NCI-H2196 (cell line): ENCODE results near the gene DIPK2B.

ENCODE experiments used
- DNase-seq: peaks from one replicate; lab custom pipeline; 2025; ENCODE audit not compliant: unreplicated experiment; lab: John Stamatoyannopoulos, UW

DIPK2B gene

DNA sequence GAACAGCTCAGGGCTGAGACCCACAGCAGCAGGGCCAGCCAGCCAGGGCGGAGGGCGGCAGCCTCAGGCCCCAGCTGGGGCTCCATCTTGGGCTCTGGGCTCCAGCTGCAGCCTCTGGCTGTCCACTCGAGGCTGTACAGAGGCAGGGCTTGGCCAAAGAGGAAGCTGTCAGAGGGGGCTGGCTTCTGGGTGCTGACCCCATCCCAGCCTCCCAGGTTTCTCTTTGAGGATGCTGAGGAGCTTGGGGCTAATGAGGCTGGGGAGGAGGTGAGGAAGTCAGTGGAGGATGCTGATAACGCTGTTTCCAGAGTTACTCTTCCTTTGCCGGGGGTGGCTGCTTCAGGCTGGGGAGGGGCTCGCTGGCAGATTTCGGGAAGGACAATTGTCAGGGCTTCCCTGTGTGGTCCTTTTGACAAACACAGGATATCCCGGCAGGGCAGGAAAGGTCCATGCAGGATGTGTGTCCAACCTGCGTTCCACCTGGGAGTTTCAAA lies at the start of gene DIPK2B:
TSS of gene DIPK2B (minus strand) at position 136 of the 494 bp plus-strand sequence. CDS start at position 86, 50 bp downstream.
- no peak for DNase-seq

- no peak for DNase-seq
These were observed 39.6 kb upstream of the DIPK2B start for GRCh38 chrX:45240301-45240700.

GRCh38 chrX:45238489-45238888 lies 37.8 kb upstream of the DIPK2B start:
- no peak for DNase-seq

GRCh38 chrX:45233531-45233930 lies 32.9 kb upstream of the DIPK2B start:
- DNase-seq: no peak

DNA sequence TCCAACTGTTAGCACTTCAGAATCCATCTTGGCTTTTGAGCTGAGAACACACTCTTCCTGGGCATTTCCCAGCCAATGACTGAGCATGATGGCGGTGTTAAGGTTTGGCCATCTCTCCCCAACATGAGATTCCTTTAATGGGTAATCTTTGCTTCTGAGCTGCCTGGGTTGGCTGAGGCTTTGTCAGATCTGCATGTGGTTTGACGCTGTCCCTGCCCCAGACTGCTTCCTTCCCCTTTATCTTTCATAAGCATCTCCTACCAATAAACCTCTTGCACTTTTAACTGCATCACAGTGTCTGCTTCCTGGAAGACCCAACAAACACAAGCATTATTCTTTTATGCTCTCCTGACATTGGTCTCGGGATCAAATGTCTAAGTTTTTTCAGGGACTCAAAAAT lies 31.5 kb upstream of the DIPK2B start:
- no peak for DNase-seq

DNA sequence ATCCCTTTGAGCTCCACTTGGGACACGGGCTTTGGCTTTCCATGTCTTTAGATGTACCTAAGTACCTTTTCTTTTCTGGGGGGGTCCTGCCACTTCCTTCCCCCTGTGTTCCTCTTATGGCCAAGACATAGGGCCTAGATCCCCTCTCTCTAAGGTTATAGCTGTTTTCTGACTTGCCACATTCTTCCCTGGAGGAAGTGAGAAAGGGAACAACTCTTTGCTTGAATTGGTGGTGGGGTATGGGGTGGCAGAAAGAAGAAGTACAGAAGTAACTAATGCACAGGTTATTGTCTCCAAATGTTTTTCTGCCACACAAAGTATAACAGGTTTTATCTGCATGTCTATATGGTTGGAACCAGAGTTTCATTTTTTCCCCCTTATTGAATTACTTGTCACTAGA lies 29.7 kb upstream of the DIPK2B start:
- DNase-seq: no peak

DNA sequence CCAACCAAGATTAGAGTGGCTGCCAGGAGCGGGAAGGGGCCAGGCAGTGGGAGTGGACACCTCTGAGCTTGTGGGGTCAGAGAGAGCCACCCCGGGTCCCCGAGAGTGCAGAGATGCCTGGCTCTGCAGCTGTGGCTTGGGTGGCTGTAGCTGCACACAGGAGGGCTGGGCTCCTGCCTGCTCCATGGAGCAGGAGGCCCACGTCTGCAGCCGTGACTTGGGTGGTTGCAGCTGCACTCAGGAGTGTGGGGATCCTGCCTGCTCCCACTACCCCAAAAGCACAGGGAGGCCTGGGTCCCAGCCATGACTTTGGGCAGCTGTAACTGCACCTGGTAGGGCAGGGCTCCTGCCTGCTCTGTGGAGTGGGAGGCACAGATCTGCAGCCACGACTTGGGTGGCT lies 28.7 kb upstream of the DIPK2B start:
- no peak for DNase-seq

GRCh38 chrX:45228126-45228525 lies 27.4 kb upstream of the DIPK2B start:
- no peak for DNase-seq

- no peak for DNase-seq
These were observed 7.6 kb upstream of the DIPK2B start for GRCh38 chrX:45208121-45208856.

- no peak for DNase-seq
These were observed 1.5 kb upstream of the DIPK2B start for GRCh38 chrX:45202171-45202570.

DNA sequence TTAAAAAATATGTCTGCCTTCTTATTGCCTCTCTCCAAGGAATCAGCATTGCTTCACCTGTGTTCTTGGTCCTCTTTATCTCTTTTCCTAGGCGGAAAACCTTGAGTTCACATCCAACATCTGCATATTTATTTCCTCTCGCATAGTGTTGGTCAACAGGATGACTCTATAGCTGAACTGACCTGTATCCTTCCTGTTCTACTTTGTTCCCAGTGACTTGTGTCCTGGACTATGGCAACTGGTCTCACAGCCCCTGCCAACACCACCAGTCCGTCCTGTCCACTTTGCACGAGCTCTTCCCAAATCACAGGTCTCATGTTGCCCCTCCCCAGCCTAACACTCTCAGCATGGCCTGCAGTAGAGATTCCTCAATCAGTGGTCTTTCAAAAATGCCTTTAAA lies 2.0 kb downstream of the DIPK2B start:
- no peak for DNase-seq

GRCh38 chrX:45198301-45198700 lies 2.4 kb downstream of the DIPK2B start:
- DNase-seq: no peak

DNA sequence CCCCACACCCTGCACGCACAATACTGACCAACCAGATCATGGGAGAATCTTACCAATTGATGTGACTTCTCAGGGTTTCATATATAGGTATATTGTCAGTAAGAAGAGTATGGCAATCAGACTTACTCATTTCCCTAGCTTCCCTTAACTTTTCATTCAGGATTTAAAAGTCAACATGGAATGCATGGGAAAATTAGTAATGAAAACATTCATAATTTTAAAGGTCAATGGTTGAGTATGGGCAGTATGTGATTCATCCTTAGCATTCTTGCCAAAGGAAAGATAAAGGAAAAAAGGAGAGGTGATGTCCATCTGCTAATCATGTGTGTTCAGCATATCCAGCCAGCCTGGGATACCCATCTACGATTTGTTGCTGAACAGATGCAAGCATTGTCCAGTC lies 4.0 kb downstream of the DIPK2B start:
- no peak for DNase-seq

GRCh38 chrX:45191820-45192409 lies 8.8 kb downstream of the DIPK2B start:
- no peak for DNase-seq

DNA sequence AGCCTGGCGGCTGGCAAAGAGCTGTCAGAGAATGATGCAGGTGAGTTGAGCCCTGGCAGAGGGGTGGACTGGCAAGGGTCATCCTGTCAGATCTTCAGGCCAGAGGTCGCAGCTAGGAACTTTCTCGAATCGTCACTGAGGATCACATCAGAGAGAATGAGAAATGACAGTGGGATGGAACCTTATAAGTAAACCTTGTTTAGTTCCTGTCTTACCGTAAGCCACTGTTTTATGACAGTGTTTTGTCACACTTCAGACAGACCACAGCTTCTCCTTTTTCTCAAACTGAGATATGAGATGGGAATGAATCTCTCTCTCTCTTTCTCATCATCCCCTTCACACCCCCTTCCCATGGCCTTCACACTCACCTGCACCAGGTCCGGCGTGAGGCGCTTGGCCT lies 9.3 kb downstream of the DIPK2B start:
- DNase-seq: no peak

DNA sequence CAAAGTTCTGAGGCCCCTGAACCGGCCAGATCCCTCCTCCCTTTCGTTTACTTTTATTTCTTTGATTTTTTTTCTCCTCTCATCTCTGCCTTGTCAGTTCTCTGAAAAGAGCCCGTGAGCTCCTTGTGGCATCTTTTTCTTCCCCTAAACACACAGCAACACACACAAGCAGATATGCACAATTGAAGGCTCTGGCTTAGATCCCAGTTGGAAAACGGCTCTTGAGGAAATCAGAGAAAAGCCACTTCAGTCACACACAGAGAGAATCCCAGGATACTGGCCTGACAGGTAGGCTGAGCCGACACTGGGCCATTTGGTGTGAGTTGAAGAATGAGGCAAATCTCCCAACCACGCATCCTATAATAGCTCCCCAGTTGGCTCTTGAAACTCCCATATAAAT lies 12.9 kb downstream of the DIPK2B start:
- no peak for DNase-seq

DNA sequence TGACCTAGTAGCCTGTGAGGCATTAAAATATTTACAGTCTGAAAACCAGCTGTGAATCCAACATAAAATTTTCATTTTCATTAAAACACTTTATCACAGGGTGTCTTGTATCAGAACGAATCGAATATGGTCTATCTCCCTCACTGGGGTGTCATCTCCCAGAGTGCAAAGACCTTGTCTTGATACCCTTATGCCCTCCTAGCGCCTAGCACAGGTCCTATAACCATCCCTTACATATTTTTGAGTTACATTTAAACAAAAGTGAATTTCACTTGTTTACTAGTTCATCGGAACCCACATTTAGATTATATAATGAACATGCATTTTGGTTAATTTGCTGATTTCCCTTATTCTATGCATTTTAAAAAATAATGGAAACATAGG lies 14.0 kb downstream of the DIPK2B start:
- DNase-seq: no peak

- DNase-seq: no peak
These were observed 16.5 kb downstream of the DIPK2B start for GRCh38 chrX:45184211-45184610.

- DNase-seq: no peak
These were observed 27.8 kb downstream of the DIPK2B start for GRCh38 chrX:45172890-45173289.

- no peak for DNase-seq
These were observed 33.9 kb downstream of the DIPK2B start for GRCh38 chrX:45166781-45167180.

GRCh38 chrX:45165726-45166125 lies 35.0 kb downstream of the DIPK2B start:
- no peak for DNase-seq

DNA sequence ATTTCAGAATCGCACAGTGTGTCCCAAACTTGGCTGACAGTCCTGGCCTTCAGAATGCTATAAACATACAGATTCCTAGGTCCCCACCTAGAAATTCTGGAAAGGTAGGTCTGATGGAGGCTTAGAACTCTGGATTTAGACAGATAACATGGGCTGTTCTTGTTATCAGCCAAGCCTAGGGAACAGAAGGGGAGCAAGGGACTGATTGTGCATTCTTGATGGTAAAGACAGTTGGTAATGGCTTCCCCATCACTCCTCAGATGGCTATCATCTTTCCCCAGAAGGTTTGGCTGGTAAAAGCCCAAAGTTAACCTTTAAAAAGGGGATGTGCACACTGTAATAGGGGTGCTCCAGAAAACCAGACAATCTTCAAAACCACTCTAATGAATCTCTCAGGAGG lies 35.7 kb downstream of the DIPK2B start:
- DNase-seq: no peak
